Esophagus squamous epithelium (tissue), 4 donors: Measurements from ENCODE around the gene PCDHGA12.

Experiments
- POLR2A ChIP-seq, 4 donors: fragments of 450-650 bp; IDR thresholded peaks; one replicate each; pipeline ENCODE4 v1.6.1; 2017; ENCODE audit warnings: antibody characterized with exemption in 4 of 4, mild to moderate bottlenecking in 4 of 4, moderate library complexity in 3 of 4
- TF ChIP-seq, protein P1 (sequence below), 6 experiments: fragments of 450-650 bp in 4 of 6; fragments of 200-600 bp in 2 of 6; sonication (generic) in 2 of 6; IDR thresholded peaks; one replicate each; pipeline ENCODE4 v1.5.1; 2016 to 2019; ENCODE audit warnings: antibody characterized with exemption in 6 of 6, mild to moderate bottlenecking in 4 of 6, moderate library complexity in 4 of 6

DNA sequence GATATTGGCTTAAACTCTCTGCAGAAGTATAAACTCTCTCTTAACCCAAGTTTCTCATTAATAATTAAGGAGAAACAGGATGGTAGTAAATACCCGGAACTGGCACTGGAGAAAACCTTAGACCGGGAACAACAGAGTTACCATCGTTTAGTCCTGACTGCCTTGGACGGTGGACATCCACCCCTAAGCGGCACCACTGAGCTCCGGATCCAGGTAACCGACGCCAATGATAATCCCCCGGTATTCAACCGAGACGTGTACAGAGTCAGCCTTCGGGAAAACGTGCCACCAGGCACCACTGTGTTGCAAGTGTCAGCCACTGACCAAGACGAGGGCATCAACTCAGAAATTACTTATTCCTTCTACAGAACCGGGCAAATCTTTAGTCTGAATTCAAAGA, 31.7 kb upstream of the PCDHGA12 start:
- TF ChIP-seq, protein P1, sequence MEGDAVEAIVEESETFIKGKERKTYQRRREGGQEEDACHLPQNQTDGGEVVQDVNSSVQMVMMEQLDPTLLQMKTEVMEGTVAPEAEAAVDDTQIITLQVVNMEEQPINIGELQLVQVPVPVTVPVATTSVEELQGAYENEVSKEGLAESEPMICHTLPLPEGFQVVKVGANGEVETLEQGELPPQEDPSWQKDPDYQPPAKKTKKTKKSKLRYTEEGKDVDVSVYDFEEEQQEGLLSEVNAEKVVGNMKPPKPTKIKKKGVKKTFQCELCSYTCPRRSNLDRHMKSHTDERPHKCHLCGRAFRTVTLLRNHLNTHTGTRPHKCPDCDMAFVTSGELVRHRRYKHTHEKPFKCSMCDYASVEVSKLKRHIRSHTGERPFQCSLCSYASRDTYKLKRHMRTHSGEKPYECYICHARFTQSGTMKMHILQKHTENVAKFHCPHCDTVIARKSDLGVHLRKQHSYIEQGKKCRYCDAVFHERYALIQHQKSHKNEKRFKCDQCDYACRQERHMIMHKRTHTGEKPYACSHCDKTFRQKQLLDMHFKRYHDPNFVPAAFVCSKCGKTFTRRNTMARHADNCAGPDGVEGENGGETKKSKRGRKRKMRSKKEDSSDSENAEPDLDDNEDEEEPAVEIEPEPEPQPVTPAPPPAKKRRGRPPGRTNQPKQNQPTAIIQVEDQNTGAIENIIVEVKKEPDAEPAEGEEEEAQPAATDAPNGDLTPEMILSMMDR (IDR thresholded peaks at IDR 0.05) = no peak
- no peak for TF ChIP-seq POLR2A (IDR thresholded peaks at IDR 0.05)
